Measurements from ENCODE around the gene PSMC4.
"Not testable (repeated sequence)": the region's sequence is repeated elsewhere in the genome, so short reads cannot be mapped to it uniquely, and the experiment has no call there.

PSMC4 gene

GRCh38 chr19:39949026-39949747 is 21.8 kb upstream of the PSMC4 start:
- no peak for DNase-seq

- DNase-seq, result no peak
These were observed 19.8 kb upstream of the PSMC4 start for GRCh38 chr19:39951065-39951650.

- DNase-seq, result no peak
These were observed 19.3 kb upstream of the PSMC4 start for GRCh38 chr19:39951686-39952085.

GRCh38 chr19:39953915-39954314 is 17.1 kb upstream of the PSMC4 start:
- no peak for DNase-seq

GRCh38 chr19:39957886-39958285 is 13.1 kb upstream of the PSMC4 start:
- not testable (repeated sequence) for DNase-seq

- not testable (repeated sequence) for DNase-seq
These were observed 12.0 kb upstream of the PSMC4 start for GRCh38 chr19:39958942-39959341.

GRCh38 chr19:39959407-39959806 is 11.6 kb upstream of the PSMC4 start:
- not testable (repeated sequence) for DNase-seq

- no peak for DNase-seq
These were observed 7.1 kb upstream of the PSMC4 start for GRCh38 chr19:39963898-39964297.

- no peak for DNase-seq
These were observed 4.3 kb upstream of the PSMC4 start for GRCh38 chr19:39966617-39967016.

- DNase-seq, result no peak
These were observed 3.4 kb upstream of the PSMC4 start for GRCh38 chr19:39967561-39967960.

- DNase-seq, result no peak
These were observed 2.2 kb upstream of the PSMC4 start for GRCh38 chr19:39968789-39969188.

GRCh38 chr19:39969266-39969665 is 1.7 kb upstream of the PSMC4 start:
- DNase-seq, result no peak

- DNase-seq, result no peak
These were observed 1.1 kb upstream of the PSMC4 start for GRCh38 chr19:39969681-39970424.

GRCh38 chr19:39970425-39970674 is 615 bp upstream of the PSMC4 start:
- DNase-seq, result no peak

- no peak for DNase-seq
These were observed 543 bp downstream of the PSMC4 start for GRCh38 chr19:39971380-39972035.

- DNase-seq, result no peak
These were observed 3.6 kb downstream of the PSMC4 start for GRCh38 chr19:39974377-39975155.

- no peak for DNase-seq
These were observed 11.9 kb downstream of the PSMC4 start for GRCh38 chr19:39982883-39983282.

- no peak for DNase-seq
These were observed 12.8 kb downstream of the PSMC4 start for GRCh38 chr19:39983695-39984300.

- no peak for DNase-seq
These were observed 15.7 kb downstream of the PSMC4 start for GRCh38 chr19:39986643-39987042.

GRCh38 chr19:39987167-39987566 is 16.2 kb downstream of the PSMC4 start:
- DNase-seq, result no peak

- no peak for DNase-seq
These were observed 16.6 kb downstream of the PSMC4 start for GRCh38 chr19:39987596-39987995.

GRCh38 chr19:39993605-39994004 is 22.6 kb downstream of the PSMC4 start:
- no peak for DNase-seq

GRCh38 chr19:39994361-39994760 is 23.4 kb downstream of the PSMC4 start:
- DNase-seq, result no peak

All from activated CD8-positive, alpha-beta memory T cell treated with anti-CD3 and anti-CD28 coated beads, Interleukin-2, amount 50 U/mL, for 4 hours (primary cell).